Inferior parietal cortex (tissue), 1 donor: ENCODE measurements around the gene AKAP13.

Experiments
- DNase-seq: peaks from one replicate; pipeline ENCODE4 v3.0.0-alpha.2; 2016; ENCODE audit errors: extremely low spot score

AKAP13 gene

GRCh38 chr15:85726454-85726853 is 346.1 kb downstream of the AKAP13 start:
- no peak for DNase-seq

DNA sequence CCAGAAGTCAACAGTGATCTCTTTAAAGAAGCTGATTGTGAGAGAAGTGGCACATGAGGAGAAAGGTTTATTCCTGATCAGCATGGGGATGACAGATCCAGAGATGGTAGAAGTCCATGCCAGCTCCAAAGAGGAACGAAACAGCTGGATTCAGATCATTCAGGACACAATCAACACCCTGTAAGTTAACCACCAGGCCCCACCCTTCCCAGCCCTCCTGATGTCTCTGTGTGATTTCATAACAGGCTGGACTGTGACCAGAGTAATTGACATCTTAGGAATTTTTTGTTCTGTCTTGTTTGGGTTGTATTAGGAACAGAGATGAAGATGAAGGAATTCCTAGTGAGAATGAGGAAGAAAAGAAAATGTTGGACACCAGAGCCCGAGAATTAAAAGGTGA is 346.7 kb downstream of the AKAP13 start:
- no peak for DNase-seq

GRCh38 chr15:85730001-85730820 is 349.8 kb downstream of the AKAP13 start:
- DNase-seq = peak; percentile 87

DNA sequence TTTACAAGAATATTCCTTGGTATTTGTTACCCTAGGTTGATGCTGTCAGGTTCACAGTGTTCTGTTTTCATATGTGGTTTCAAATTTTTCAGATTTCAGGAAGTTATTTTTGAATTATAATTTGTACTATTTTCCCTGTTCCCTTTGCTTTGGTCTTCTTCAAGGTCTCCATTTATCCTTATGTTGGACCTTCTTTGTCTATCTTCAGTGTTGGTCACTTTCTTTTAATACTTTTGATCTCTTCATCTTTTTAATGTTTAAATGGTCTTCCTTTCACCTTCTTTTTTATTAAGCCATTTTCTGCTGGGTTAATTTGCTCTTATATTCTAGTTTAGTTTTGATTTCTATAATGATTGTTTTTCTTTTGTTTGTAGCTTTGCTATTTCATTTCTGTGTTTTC is 353.0 kb downstream of the AKAP13 start:
- DNase-seq = no peak

DNA sequence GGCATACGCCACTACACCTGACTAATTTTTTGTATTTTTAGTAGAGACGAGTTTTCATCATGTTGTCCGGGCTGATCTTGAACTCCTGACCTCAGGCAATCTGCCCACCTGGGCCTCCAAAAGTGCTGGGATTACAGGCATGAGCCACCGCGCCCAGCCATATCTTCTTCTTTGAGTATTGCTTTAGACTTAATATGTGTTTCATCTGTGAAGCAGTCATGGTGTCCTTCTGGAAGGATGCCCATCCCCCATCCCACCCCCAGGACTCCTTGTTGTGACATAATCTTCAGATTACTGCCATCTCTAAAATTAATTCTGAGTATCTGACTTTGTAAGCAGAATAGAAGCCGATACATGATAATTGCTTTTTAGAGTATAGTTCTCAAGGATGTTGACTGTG is 356.7 kb downstream of the AKAP13 start:
- no peak for DNase-seq

- DNase-seq = no peak
These were observed 360.6 kb downstream of the AKAP13 start for GRCh38 chr15:85741021-85741421.

DNA sequence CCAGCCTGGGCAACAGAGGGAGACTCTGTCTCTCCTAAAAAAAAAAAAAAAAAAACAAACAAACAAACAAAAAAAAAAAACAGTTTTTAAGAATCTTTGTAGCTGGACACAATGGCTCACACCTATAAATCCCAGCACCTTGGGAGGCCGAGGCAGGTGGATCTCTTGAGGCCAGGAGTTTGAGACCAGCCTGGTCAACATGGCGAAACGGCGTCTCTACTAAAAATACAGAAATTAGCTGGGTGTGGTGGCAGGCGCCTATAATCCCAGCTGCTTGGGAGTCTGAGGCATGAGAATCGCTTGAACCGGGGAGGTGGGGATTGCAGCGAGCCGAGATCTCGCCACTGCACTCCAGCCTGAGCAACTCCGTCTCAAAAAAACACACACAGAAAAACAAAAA is 361.3 kb downstream of the AKAP13 start:
- DNase-seq = no peak

GRCh38 chr15:85742186-85742821 is 361.9 kb downstream of the AKAP13 start:
- peak; percentile 47 for DNase-seq

DNA sequence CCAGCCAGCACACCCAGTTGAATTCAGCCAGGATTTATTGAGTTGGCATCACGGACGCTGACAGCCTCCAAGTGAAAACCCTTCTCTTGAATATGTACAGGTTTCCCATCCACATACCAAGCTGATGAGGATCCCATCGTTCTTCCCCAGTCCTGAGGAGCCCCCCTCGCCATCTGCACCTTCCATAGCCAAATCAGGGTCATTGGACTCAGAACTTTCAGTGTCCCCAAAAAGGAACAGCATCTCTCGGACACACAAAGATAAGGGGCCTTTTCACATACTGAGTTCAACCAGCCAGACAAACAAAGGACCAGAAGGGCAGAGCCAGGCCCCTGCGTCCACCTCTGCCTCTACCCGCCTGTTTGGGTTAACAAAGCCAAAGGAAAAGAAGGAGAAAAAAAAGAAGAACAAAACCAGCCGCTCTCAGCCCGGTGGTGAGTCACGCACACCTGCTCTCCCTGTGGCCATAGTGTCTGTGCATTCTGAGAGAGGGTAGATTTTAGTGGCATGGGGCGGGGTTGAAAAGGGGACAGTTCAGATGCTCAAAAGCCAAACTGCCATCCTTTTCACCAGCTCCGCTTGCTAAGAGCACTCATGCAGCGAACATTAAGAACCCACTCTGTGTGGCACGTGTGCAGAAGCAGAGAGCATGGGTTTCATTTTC is 363.1 kb downstream of the AKAP13 start:
- no peak for DNase-seq

GRCh38 chr15:85744579-85744978 is 364.2 kb downstream of the AKAP13 start:
- DNase-seq = no peak

DNA sequence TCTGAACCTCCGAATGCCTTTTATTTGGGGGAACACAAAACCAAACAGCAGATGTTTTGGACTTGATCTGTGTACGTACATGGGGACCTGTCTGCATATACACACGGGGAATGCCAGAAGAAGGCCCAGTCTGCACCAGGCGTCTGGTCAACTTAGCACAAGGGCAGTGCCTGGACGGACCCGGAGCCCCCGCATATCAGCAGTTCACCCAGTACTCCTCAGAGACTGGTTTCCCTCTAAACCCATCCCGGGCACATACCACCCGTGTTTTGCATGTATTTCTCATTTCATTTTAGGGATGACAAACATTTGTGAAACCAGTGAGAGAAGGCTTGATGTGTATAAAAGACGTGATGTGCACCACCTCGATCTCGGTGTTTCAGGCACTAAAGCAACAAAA is 364.6 kb downstream of the AKAP13 start:
- no peak for DNase-seq

DNA sequence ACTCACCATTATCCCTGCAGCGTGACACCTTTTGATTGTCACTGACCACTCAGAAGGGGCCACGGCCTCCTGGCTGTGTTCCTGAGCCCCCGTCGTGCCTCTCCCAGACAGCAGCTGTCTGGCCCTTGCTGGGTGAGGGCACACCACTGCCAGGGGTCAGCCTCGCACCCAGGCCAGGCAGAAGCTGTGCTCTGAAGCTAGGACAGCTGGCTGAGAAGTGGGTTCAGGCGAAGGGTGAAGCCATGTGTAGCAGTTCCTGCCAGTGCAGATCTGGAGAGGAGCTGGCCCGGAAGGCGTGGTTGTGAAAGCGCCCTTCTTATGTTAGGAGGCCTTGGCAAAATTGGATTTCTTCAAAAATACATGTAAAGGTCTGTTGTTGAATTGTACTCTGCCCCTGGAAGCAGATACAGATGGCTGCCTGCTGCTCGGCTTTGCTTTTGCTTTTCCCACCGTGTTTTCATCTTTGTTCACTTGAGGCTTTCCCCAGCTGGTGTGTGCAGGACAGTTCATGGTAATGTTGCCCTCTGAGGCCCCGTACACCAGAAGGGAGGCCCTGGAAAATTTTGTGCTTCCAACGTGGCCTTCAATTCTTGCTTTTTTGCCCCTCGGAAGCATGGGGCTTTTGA is 365.2 kb downstream of the AKAP13 start:
- DNase-seq = no peak

GRCh38 chr15:85746641-85747040 is 366.2 kb downstream of the AKAP13 start:
- no peak for DNase-seq

DNA sequence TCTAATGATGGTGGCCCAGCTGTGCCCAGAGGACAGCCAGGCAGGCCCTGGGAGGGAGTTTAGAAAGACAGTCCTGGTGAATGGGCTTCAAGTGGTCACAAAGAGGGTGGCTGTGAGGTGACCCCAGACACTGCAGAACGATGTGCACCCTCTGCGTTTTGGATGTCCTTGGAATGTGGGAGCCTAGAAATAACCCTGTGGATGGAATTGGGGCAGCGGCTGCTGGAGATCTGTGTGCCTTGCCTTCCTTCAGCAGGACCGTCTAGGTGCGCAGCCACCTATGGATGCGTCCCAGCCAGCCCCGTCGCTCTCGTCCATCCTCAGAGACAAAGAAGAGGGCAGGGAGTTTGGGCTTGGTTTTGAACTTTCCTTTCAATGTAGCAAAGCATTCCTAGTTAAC is 367.8 kb downstream of the AKAP13 start:
- no peak for DNase-seq

- DNase-seq = no peak
These were observed 368.3 kb downstream of the AKAP13 start for GRCh38 chr15:85748729-85749128.

GRCh38 chr15:85749261-85750151 is 369.1 kb downstream of the AKAP13 start:
- peak; percentile 32 for DNase-seq

DNA sequence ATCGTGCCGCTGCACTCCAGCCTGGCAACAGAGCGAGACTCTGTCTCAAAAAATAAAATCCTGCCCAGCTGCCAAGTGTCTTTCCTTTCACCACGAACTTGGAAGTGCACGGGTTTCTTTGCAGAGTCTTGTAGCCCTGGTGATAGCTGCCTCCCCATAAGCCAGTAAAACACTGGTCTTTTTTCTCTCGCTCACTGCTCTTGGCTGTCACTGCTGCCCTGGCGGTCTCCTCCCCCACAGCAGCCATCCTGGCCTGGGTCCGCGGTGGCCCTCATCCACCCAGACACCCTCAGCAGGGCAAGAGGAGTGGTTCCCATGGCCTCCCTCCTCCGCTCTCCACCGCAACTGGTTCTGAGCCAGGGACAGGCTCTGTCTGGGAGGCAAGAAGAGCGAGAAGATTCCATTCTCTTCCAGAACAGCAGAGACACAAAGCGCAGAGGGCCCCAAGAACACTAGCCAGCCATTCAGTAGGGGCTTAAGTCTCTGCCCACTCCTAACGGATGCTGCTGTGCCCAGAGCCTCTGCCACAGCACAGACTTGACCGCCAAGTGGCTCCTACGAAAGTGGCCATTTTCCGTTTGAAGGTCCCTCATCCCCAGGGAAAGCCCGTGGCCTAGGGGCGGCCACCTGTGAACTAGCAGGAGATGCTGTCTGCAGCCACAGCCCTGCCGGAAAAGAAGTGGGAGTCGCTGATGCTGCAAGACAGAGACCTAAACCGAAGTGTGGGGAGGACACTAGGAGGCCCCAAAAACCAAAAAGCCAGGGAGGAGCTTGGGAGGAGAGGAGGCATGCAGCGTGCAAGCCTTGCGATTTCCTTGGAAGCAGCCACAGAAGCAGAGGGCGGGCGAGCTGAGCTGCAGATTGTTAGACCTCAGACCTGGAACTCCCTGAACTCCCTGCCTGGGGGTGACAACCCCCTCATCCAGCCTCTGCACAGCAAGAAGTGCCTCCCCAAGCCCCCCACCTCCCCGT is 370.2 kb downstream of the AKAP13 start:
- DNase-seq = peak; percentile 51

DNA sequence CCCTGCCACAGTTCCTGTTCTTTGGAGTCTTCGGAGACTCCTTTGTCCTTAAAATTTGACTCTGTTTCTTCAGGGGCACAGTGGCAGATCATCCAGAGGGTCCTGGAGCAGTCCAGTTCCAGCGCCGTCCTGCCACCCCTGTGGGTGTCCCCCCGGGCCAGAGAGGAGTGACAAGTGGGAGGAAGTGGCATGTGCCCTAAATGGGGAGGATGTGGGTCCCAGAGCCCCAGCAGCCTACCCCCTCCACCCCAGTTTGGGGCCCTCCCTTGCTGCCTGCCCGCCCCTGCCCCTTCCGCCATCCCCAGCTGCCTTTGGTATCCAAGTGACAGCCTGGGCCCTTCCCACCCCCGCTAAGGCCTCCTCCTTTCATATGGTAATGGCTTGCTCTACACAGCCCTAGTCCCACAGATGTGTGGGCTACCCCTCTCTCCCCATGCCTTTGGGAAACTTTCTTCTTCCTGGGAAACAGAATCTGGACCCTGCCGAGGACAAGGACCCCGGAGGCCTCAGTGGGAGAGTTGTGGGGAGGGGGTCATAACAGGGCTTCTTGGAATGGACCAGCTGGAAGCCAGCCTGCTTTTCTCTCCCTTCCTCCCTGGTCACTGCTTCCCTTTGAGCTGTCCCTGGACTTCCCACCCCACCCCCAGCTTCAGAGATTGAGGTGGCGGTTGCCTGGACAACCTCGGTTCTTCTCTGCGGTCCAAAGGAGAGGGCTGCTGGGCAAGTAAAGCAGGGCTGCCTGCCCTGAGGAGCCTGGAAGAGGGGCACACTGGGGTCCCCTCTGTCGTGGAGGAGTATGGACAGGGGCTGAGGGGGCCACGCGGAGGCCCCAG is 371.1 kb downstream of the AKAP13 start:
- DNase-seq = no peak

DNA sequence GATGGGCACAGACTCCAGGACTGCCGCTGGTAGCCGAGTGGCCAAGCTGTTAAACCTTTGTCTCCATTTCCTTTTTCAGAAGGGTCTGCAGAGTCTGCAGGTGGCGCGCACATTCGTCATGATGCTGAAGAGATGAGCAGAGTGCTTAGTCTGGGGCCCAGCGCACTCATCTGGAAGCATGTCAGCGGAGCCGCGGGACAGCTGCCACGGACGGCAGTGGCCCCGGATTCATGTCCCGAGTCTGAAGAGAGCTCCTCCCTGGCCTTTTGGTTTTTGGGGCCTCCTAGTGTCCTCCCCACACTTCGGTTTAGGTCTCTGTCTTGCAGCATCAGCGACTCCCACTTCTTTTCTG is 371.7 kb downstream of the AKAP13 start:
- no peak for DNase-seq
